ENCODE measurements around the gene IL17REL. TPM values are rescaled to one million over a fixed set of nuclear protein-coding genes. Genes with fewer than 3 reads are reported as not detected.

Gene IL17REL
- total RNA-seq, 1 donor from 2014 or later, result not detected

DNA sequence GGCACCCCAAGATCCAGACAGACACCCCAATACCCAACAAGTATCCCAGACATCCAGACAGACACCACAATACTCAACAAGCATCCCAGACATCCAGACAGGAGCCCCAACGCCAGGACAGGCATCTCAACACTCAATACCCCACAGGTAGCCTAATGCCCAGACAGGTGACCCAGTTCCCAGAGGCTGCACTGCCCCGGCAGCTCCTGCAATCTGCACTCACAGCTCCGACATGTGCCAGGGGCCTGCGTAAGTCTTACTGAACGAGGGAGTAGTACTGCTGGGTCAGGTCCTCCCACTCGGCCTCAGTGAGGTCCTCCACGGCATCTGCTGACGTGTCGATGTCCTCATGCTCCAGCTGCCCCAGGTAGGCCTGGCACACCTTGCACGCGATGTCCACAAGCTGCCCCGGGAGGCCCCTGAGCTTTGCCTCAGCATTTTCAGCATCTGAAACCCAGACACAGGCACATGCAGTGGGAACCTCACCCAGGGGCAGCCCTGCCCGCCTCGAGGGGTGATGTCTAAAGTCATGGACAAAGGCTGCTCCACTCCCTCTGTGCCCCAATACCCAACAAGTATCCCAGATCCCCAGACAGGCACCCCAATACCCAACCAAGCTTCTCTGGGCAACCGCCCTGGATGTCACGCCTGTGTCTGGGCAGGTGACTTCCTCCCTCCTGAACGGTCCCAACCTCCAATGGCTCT lies 28.9 kb upstream of the IL17REL start:
- intact Hi-C loops (cut with DNase I), result no loop called here
- Histone ChIP-seq H3K27me3 (peaks cover 14% of the 10 kb centered on the region), H3K4me1 (no peaks in the 10 kb centered on the region), H3K27ac (no peak overlapping the region), H3K36me3 (no peaks in the 10 kb centered on the region), H3K4me3 (no peak overlapping the region), H3K9me3 (no peaks in the 10 kb centered on the region)
- TF ChIP-seq, protein P1, sequence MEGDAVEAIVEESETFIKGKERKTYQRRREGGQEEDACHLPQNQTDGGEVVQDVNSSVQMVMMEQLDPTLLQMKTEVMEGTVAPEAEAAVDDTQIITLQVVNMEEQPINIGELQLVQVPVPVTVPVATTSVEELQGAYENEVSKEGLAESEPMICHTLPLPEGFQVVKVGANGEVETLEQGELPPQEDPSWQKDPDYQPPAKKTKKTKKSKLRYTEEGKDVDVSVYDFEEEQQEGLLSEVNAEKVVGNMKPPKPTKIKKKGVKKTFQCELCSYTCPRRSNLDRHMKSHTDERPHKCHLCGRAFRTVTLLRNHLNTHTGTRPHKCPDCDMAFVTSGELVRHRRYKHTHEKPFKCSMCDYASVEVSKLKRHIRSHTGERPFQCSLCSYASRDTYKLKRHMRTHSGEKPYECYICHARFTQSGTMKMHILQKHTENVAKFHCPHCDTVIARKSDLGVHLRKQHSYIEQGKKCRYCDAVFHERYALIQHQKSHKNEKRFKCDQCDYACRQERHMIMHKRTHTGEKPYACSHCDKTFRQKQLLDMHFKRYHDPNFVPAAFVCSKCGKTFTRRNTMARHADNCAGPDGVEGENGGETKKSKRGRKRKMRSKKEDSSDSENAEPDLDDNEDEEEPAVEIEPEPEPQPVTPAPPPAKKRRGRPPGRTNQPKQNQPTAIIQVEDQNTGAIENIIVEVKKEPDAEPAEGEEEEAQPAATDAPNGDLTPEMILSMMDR (IDR thresholded peaks at IDR 0.05), result no peak
- DNase-seq (peak; percentile 40), ATAC-seq (no peak)

- intact Hi-C loops (cut with DNase I), result no loop called here
- no peak for ATAC-seq
- peaks cover 8% of the 10 kb centered on the region for H3K27me3 ChIP-seq
- no peaks in the 10 kb centered on the region for H3K36me3 ChIP-seq
- TF ChIP-seq, protein P1 (IDR thresholded peaks at IDR 0.05), result no peak
- H3K4me1 ChIP-seq, result no peaks in the 10 kb centered on the region
- H3K9me3 ChIP-seq, result no peaks in the 10 kb centered on the region
- H3K27ac ChIP-seq, result no peak overlapping the region
- DNase-seq, result peak; percentile 40
- no peak overlapping the region for H3K4me3 ChIP-seq
Observed at GRCh38 chr22:50040717-50041116, 28.2 kb upstream of the IL17REL start.

DNA sequence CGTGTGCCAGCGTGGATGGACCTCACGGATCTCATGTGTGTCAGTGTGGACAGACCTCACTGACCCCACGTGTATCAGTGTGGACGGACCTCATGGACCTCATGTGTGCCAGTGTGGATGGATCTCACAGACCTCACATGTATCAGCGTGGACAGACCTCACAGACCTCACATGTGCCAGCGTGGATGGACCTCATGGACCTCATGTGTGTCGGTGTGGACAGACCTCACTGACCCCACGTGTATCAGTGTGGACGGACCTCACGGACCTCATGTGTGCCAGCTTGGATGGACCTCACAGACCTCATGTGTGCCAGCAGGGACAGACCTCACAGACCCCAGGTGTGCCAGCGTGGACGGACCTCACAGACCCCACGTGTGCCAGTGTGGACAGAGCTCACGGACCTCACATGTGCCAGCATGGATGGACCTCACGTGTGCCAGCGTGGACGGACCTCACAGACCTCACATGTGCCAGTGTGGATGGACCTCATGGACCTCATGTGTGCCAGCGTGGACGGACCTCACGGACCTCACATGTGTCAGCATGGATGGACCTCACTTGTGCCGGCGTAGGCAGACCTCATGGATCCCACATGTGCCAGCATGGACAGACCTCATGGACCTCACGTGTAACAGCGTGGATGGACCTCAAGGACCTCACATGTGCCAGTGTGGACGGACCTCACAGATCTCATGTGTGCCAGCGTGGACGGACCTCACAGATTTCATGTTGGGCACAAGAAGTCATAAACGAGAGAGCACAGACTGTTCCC lies 27.3 kb upstream of the IL17REL start:
- DNase-seq (peak; percentile 34), ATAC-seq (no peak)
- no peak overlapping the region for H3K4me3 ChIP-seq
- intact Hi-C loops (cut with DNase I), result no loop called here
- no peaks in the 10 kb centered on the region for H3K36me3 ChIP-seq
- H3K9me3 ChIP-seq, result no peaks in the 10 kb centered on the region
- H3K27ac ChIP-seq, result no peak overlapping the region
- H3K4me1 ChIP-seq, result no peaks in the 10 kb centered on the region
- H3K27me3 ChIP-seq, result peaks cover 5% of the 10 kb centered on the region
- TF ChIP-seq, protein P1 (IDR thresholded peaks at IDR 0.05), result no peak

DNA sequence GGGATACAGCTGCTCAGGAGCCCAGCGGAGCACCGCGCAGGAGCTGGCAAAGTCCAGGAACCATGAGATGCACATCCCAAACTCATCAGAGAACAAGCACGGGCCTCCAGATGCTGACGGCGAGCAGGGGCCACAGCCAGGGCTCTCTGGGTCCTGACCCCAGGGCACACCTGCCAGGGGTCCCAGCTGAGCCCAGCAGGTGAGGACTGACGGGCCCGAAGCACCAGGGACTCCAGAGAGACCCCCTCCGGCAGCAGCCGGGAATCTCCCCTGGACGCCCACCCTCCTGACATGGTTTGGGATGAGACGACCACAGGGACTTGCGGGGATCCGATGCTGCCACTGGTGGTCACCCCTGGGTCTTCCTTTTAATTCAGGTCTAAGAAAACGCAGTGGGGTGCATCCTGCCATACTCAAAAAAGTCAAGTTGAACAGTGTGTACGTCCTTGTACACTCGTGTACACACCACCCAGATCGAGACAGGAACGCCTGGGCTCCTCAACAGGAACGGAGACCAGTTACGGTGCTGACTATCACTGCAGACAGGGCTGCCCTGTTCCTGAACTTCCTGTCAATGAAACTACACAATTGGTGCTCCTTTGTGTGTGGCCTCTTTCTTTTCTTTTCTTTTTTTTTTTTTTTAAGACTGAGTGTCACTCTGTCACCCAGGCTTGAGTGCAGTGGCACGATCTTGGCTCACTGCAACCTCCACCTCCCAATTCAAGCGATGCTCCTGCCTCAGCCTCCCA lies 23.6 kb upstream of the IL17REL start:
- Histone ChIP-seq H3K4me3 (no peak overlapping the region), H3K36me3 (no peaks in the 10 kb centered on the region), H3K27ac (no peak overlapping the region), H3K9me3 (no peaks in the 10 kb centered on the region), H3K27me3 (peaks cover 8% of the 10 kb centered on the region), H3K4me1 (no peaks in the 10 kb centered on the region)
- no peak for DNase-seq
- TF ChIP-seq, protein P1 (IDR thresholded peaks at IDR 0.05), result no peak
- intact Hi-C loops (cut with DNase I), result no loop called here
- ATAC-seq, result no peak

DNA sequence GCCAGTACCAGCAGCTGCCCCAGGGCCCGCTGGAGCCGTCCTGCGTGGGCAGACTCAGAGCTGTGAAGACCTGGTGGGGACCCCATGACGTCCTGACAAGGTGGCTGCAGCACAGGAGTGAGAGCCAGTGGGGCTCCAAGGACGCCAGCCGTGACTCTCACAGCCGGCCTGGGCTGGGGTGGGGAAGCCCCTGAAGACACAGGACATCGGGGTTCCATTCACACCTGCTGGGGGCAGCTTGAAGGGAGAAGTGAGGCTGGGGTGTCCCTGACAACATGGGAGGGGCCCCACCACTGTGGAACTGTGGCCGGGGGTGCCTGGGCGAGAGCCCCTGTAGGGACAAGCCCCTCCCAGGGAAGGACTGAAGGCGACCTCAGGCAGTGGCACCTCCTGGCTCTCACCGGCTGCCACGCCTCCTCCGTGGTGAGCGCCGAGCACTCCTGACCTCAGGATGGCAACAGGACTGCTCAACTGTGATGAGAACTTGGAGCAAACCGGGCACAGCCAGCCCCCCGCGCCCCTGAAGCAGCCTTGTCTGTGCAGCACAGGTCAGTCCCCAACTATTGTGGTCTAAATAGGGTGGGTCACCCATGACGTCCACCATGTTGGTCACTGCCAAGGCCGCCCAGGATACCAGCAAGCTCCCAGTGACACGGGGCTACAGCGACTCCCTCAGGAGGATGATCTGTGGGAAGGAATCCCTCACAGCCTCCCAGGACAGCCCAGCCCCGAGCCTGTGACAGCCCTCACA lies 22.7 kb upstream of the IL17REL start:
- no peaks in the 10 kb centered on the region for H3K36me3 ChIP-seq
- DNase-seq (peak; percentile 62), ATAC-seq (no peak)
- no peak overlapping the region for H3K4me3 ChIP-seq
- TF ChIP-seq, protein P1 (IDR thresholded peaks at IDR 0.05), result no peak
- intact Hi-C loops (cut with DNase I), result no loop called here
- H3K4me1 ChIP-seq, result no peaks in the 10 kb centered on the region
- no peaks in the 10 kb centered on the region for H3K9me3 ChIP-seq
- H3K27ac ChIP-seq, result no peak overlapping the region
- peaks cover 12% of the 10 kb centered on the region for H3K27me3 ChIP-seq
